NCI-H1930 (cell line): ENCODE results near the gene PMIS2.

ENCODE experiments used
- DNase-seq, 2 experiments: peaks; one replicate each; lab custom pipeline; 2025; lab: John Stamatoyannopoulos, UW

PMIS2 gene

GRCh38 chr19:35633727-35634440 is 47.9 kb downstream of the PMIS2 start:
- no peak for DNase-seq

DNA sequence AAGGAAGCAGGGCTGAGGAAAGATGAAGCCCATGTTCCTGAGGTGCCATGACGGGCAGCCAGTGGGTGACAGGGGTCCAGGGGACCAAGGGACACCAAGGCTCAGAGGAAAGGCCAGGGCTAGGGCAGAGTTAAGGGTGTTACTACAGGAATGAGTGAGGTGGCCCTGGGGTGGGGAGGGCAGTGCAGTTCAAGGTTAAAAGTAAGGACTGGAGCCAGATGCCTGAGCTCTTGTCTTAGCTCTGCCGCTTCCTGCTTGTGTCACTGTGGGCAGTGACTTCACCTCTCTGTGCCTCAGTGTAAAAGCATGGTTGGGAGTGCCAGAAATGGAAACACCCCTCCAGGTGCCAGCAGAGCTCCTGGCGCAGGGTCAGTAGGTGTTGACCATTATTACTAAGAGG is 50.7 kb downstream of the PMIS2 start:
- no peak for DNase-seq
